GM19452 (cell line): Measurements from ENCODE around the gene CLEC16A.

Source experiments
- ATAC-seq: cut with Tn5 transposase; IDR thresholded peaks from one replicate; pipeline ENCODE4 v1.9.1; 2021; ENCODE audit not compliant: unreplicated experiment

CLEC16A gene

GRCh38 chr16:11187522-11188023 lies 243.2 kb downstream of the CLEC16A start:
- ATAC-seq, result no peak

- ATAC-seq, result no peak
These were observed 244.7 kb downstream of the CLEC16A start for GRCh38 chr16:11188801-11189740.

- ATAC-seq, result no peak
These were observed 246.5 kb downstream of the CLEC16A start for GRCh38 chr16:11190588-11191560.

- no peak for ATAC-seq
These were observed 247.3 kb downstream of the CLEC16A start for GRCh38 chr16:11191665-11192064.

GRCh38 chr16:11193494-11193893 lies 249.1 kb downstream of the CLEC16A start:
- no peak for ATAC-seq

GRCh38 chr16:11194913-11195312 lies 250.5 kb downstream of the CLEC16A start:
- ATAC-seq, result no peak

GRCh38 chr16:11196286-11196828 lies 252.0 kb downstream of the CLEC16A start:
- no peak for ATAC-seq

GRCh38 chr16:11198375-11198774 lies 254.0 kb downstream of the CLEC16A start:
- ATAC-seq, result no peak

- ATAC-seq, result no peak
These were observed 254.5 kb downstream of the CLEC16A start for GRCh38 chr16:11198828-11199227.

- ATAC-seq, result no peak
These were observed 256.2 kb downstream of the CLEC16A start for GRCh38 chr16:11200592-11200991.

GRCh38 chr16:11201498-11202259 lies 257.3 kb downstream of the CLEC16A start:
- no peak for ATAC-seq

GRCh38 chr16:11202260-11203091 lies 258.1 kb downstream of the CLEC16A start:
- no peak for ATAC-seq

- ATAC-seq, result no peak
These were observed 258.8 kb downstream of the CLEC16A start for GRCh38 chr16:11203111-11203623.

GRCh38 chr16:11204513-11205047 lies 260.2 kb downstream of the CLEC16A start:
- no peak for ATAC-seq

GRCh38 chr16:11205065-11205699 lies 260.8 kb downstream of the CLEC16A start:
- no peak for ATAC-seq

GRCh38 chr16:11205754-11206581 lies 261.6 kb downstream of the CLEC16A start:
- no peak for ATAC-seq

GRCh38 chr16:11207646-11208045 lies 263.3 kb downstream of the CLEC16A start:
- ATAC-seq, result no peak
